ENCODE data around the gene SLC6A13. TPM values are rescaled to one million over a fixed set of nuclear protein-coding genes. Genes with fewer than 3 reads are reported as not detected.

The SLC6A13 gene
- total and polyA plus RNA-seq, 2 of the 13 experiments (the other 11 are each of a cell fraction or from before 2014, with no cell fraction given): 0.05 to 0.15 TPM

GRCh38 chr12:210277-211141 is 52.1 kb downstream of the SLC6A13 start (continued):
- no peak for TF ChIP-seq TIGD3 (CRISPR knock-in tag; IDR thresholded peaks at IDR 0.05; ENCODE audit: borderline replicate concordance)
- TF ChIP-seq RERE (CRISPR knock-in tag; IDR thresholded peaks at IDR 0.05; ENCODE audit: low read depth): peak; percentile 100
- TF ChIP-seq KLF13 (CRISPR knock-in tag; IDR thresholded peaks at IDR 0.05): no peak
- peak; percentile 83 for TF ChIP-seq NKX3-1 (CRISPR knock-in tag; IDR thresholded peaks at IDR 0.05)
- peak; percentile 96 for TF ChIP-seq PHF21A (CRISPR knock-in tag; IDR thresholded peaks at IDR 0.05)
- peak; percentile 75; the same call in 1 of the 2 replicates for TF ChIP-seq ZNF639 (CRISPR knock-in tag; conservative IDR thresholded peaks at IDR 0.05)
- no peak for TF ChIP-seq E2F1 (CRISPR knock-in tag; IDR thresholded peaks at IDR 0.05)
- TF ChIP-seq TEF (CRISPR knock-in tag; IDR thresholded peaks at IDR 0.05): no peak
- TF ChIP-seq ZNF598 (CRISPR knock-in tag; IDR thresholded peaks at IDR 0.05; ENCODE audit: borderline replicate concordance): 0 out of 2 replicates have a peak, but pooled peaks have one; percentile 54
- no peak for TF ChIP-seq ATF6 (CRISPR knock-in tag; conservative IDR thresholded peaks at IDR 0.05)
- TF ChIP-seq SNAI1 (CRISPR knock-in tag; IDR thresholded peaks at IDR 0.05; ENCODE audit: borderline replicate concordance): peak; percentile 88; the same call in 1 of the 2 replicates
- TF ChIP-seq KLF16 (CRISPR knock-in tag; IDR thresholded peaks at IDR 0.05): peak in 1 of 2 experiments; percentile 96; a peak in 2 of 4 replicates
- no peak for TF ChIP-seq RARG (CRISPR knock-in tag; IDR thresholded peaks at IDR 0.05; ENCODE audit: low read depth)
- peak; percentile 76 for TF ChIP-seq ATF1 (CRISPR knock-in tag; IDR thresholded peaks at IDR 0.05)
- TF ChIP-seq ZKSCAN5 (CRISPR knock-in tag; IDR thresholded peaks at IDR 0.05): no peak
